OCI-M2 (cell line): ENCODE results near the gene NEFH.

Source experiments
- DNase-seq: peaks from one replicate; lab custom pipeline; 2025; ENCODE audit not compliant: unreplicated experiment; lab: John Stamatoyannopoulos, UW

The NEFH gene

DNA sequence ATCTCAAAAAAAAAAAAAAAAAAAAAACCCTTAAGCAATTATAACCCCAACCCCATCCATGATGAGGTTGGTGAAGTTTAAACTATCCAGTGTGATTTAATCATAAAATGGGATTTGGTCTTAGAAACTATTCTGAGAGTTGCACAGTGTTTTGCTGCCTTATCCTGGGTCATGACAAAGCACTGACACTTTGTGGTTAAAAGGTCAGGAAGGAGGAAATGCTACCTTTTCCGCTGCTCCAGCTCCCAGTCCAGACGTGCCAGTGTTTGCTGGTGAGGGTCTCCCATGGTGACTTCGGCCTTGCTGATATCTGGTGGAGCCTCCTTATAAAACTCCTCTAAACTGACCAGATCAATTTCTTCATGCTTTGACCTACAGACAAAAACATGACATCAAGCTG is 59.1 kb downstream of the NEFH start:
- DNase-seq = no peak
